Activated CD8-positive, alpha-beta memory T cell treated with anti-CD3 and anti-CD28 coated beads, Interleukin-2, amount 10 ng/mL, durations not matched to agents 7 days and 5 days (primary cell): ENCODE results near the gene BAZ2B. TPM values are rescaled to one million over a fixed set of nuclear protein-coding genes. Genes with fewer than 3 reads are reported as not detected.
A peak's percentile ranks its signal among the peaks of the same experiment; 100 is the strongest.

ENCODE experiments used
- ATAC-seq: fragments of 150-1000 bp; cut with Tn5 transposase; one replicate; pipeline ENCODE4 v1.10.0; 2021; ENCODE audit warnings: moderate library complexity
- CTCF ChIA-PET: fragments of 350-600 bp; sonication (Branson Sonifier 250); formaldehyde crosslinking; loops from one replicate; lab custom pipeline; 2021; ENCODE audit warnings: antibody characterized with exemption; lab: Charles Lee
- DNase-seq: peaks from one replicate; pipeline ENCODE4 v3.0.0-alpha.2; 2020
- H3K27ac Mint-ChIP-seq: one replicate; pipeline ENCODE4 v1.8.0; 2021; ENCODE audit warnings: mild to moderate bottlenecking, mixed read lengths
- H3K27me3 Mint-ChIP-seq: one replicate; pipeline ENCODE4 v1.8.0; 2021; ENCODE audit warnings: mixed read lengths
- H3K36me3 Mint-ChIP-seq: one replicate; pipeline ENCODE4 v1.8.0; 2021; ENCODE audit warnings: mild to moderate bottlenecking, mixed read lengths
- H3K4me1 Mint-ChIP-seq: one replicate; pipeline ENCODE4 v1.8.0; 2021; ENCODE audit warnings: mixed read lengths
- H3K4me3 Mint-ChIP-seq: one replicate; pipeline ENCODE4 v1.8.0; 2021; ENCODE audit warnings: mild to moderate bottlenecking, moderate library complexity, mixed read lengths
- H3K9me3 Mint-ChIP-seq: one replicate; pipeline ENCODE4 v1.8.0; 2022; ENCODE audit warnings: low read depth, mixed read lengths
- total RNA-seq, 2 experiments: library from RNA; stranded (reverse); gene quantifications; one replicate each; pipeline ENCODE4 v1.2.3, GENCODE V29; 2021

The BAZ2B gene
- total RNA-seq, 2 experiments from 2014 or later: 10.3 to 15.6 TPM

GRCh38 chr2:159525012-159525411 lies 91.3 kb downstream of the BAZ2B start:
- DNase-seq (no peak), ATAC-seq (no peak)
- Mint-ChIP-seq H3K9me3 (no peaks in the 10 kb centered on the region), H3K27me3 (no peaks in the 10 kb centered on the region), H3K4me1 (peaks cover 2% of the 10 kb centered on the region), H3K4me3 (no peak overlapping the region), H3K36me3 (no peaks in the 10 kb centered on the region), H3K27ac (no peak overlapping the region)
- CTCF ChIA-PET: interaction anchor here (0.8 kb wide), 1 partner anchor 19 kb away, joined by 3 read pairs; no protein-coding TSS in a partner anchor

DNA sequence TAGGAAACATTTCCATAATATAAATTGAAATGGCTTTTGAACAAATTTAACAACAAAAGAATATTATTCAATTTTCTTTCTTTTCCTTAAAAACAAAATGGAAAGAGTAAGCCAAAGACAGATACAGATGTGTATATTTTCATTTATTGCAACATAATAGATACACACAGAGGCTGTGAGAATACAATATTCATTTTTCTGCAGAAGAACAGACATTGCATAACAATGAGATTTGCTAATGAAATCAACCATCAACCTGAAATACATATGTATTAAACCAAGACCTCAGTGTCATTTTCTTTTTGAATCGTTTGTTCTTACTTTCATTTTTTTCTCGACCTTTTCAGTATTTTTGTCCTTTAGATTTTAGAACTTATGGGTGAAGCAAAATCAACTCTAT lies 95.1 kb downstream of the BAZ2B start:
- no peaks in the 10 kb centered on the region for H3K9me3 Mint-ChIP-seq
- ATAC-seq (no peak), DNase-seq (no peak)
- no peaks in the 10 kb centered on the region for H3K36me3 Mint-ChIP-seq
- H3K27ac Mint-ChIP-seq: no peak overlapping the region
- H3K27me3 Mint-ChIP-seq: no peaks in the 10 kb centered on the region
- no peak overlapping the region for H3K4me3 Mint-ChIP-seq
- peaks cover 5% of the 10 kb centered on the region for H3K4me1 Mint-ChIP-seq
- CTCF ChIA-PET: no interaction called here

DNA sequence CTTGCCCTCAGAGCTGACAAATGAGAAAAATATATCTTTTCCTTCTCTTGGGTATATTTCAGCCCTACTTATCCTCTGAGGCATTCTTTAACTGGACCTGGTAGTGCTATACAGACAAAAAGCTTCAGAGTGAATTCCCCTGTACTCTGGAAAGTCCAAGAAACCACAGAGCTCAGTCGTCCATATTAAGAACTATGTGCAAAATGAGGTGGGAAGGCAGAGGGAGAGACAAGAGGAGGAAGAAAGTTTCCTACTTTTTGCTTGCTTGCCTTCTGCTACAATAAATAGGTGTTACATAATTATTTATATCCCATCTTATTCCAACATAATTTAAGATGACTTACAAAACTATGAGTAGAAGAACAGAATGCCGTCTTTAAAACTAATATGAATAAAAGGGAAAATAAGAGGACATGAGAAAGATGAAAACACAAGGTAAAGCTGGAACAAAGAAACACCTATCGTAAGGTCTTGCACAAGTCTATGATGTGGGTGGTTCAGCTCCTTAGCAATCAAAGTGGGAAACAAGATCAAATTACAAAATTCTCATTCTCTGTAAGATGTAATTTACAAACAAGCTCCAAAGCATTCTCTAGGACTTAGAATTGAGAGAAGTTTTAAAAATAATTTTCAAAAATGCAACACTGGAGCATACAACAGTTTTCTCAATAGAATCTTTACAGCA lies 97.9 kb downstream of the BAZ2B start:
- Mint-ChIP-seq H3K36me3 (peaks cover 3% of the 10 kb centered on the region), H3K4me3 (no peak overlapping the region), H3K4me1 (peaks cover 13% of the 10 kb centered on the region), H3K9me3 (peaks cover 2% of the 10 kb centered on the region), H3K27me3 (no peaks in the 10 kb centered on the region), H3K27ac (no peak overlapping the region)
- no peak for ATAC-seq
- CTCF ChIA-PET: interaction anchor here (1.0 kb wide), 1 partner anchor 13 kb away, joined by 3 read pairs; no protein-coding TSS in a partner anchor
- no peak for DNase-seq

DNA sequence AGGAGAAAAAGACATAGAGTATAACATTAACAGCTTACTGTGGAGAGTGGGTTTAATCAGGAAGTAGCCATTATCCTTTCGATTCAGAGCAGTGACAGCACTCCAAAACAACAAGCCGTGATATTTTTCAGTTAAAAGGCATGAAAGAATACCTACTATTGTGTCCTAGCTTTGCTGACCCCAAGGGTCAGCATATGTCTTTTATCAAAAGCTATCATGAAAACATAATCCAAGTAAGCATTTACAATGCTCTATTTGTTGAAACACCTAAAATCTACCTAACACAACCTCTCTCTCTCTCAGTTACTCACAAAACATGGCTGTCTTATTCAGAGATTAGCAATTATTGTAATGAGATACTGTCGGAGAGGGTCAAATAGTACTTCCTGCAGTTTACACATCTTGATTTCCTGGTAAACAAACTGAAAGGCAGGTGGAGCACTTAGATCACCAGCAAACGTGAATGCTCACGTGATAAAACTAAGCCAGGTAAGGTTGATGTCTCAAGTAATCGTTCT lies 100.0 kb downstream of the BAZ2B start:
- Mint-ChIP-seq H3K27ac (peak overlapping the region; percentile 81), H3K4me1 (peaks cover 13% of the 10 kb centered on the region), H3K36me3 (peaks cover 5% of the 10 kb centered on the region), H3K27me3 (no peaks in the 10 kb centered on the region), H3K9me3 (peaks cover 2% of the 10 kb centered on the region), H3K4me3 (peak overlapping the region; percentile 77)
- CTCF ChIA-PET: interaction anchor here (1.6 kb wide), 1 partner anchor 196 kb away, joined by 6 read pairs; the partner anchor contains the start of gene MARCHF7
- peak; percentile 93 for ATAC-seq
- DNase-seq: no peak

GRCh38 chr2:159515441-159515840 lies 100.9 kb downstream of the BAZ2B start:
- Mint-ChIP-seq H3K36me3 (peaks cover 5% of the 10 kb centered on the region), H3K4me3 (peak overlapping the region; percentile 67), H3K27ac (peak overlapping the region; percentile 80), H3K27me3 (no peaks in the 10 kb centered on the region), H3K4me1 (peaks cover 13% of the 10 kb centered on the region), H3K9me3 (peaks cover 2% of the 10 kb centered on the region)
- no peak for DNase-seq
- CTCF ChIA-PET: interaction anchor here (1.6 kb wide), 1 partner anchor 197 kb away, joined by 6 read pairs; the partner anchor contains the start of gene MARCHF7
- no peak for ATAC-seq

DNA sequence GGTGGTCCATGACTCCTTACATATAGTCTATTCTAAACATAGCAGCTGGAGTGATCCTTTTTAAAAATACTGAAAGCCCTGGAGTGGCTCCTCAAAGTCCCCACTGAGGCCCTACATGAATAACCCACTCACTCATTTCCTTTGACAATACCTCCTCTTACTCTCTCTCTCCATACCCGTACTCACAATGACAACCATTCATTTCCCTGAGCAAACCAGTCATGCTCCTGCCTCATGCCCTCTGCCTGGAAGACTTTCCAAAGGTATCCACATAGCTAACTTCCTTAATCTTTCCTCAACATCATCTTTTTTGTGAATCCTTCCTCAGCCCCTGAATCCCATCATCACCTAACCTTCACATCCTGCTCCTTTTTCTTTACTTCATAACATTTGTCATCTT lies 102.6 kb downstream of the BAZ2B start:
- CTCF ChIA-PET: no interaction called here
- ATAC-seq: no peak
- no peaks in the 10 kb centered on the region for H3K27me3 Mint-ChIP-seq
- peaks cover 5% of the 10 kb centered on the region for H3K36me3 Mint-ChIP-seq
- DNase-seq: no peak
- no peak overlapping the region for H3K27ac Mint-ChIP-seq
- H3K9me3 Mint-ChIP-seq: peaks cover 2% of the 10 kb centered on the region
- peaks cover 13% of the 10 kb centered on the region for H3K4me1 Mint-ChIP-seq
- no peak overlapping the region for H3K4me3 Mint-ChIP-seq

GRCh38 chr2:159508140-159508539 lies 108.2 kb downstream of the BAZ2B start:
- Mint-ChIP-seq H3K36me3 (no peaks in the 10 kb centered on the region), H3K27ac (no peak overlapping the region), H3K4me1 (peaks cover 9% of the 10 kb centered on the region), H3K27me3 (no peaks in the 10 kb centered on the region), H3K9me3 (no peaks in the 10 kb centered on the region), H3K4me3 (no peak overlapping the region)
- no peak for DNase-seq
- no peak for ATAC-seq
- CTCF ChIA-PET: no interaction called here

- H3K9me3 Mint-ChIP-seq: no peaks in the 10 kb centered on the region
- no peak for ATAC-seq
- H3K36me3 Mint-ChIP-seq: peaks cover 2% of the 10 kb centered on the region
- CTCF ChIA-PET: no interaction called here
- peaks cover 9% of the 10 kb centered on the region for H3K4me1 Mint-ChIP-seq
- no peak overlapping the region for H3K27ac Mint-ChIP-seq
- no peak overlapping the region for H3K4me3 Mint-ChIP-seq
- no peak for DNase-seq
- no peaks in the 10 kb centered on the region for H3K27me3 Mint-ChIP-seq
Measured at GRCh38 chr2:159506764-159507440, 109.4 kb downstream of the BAZ2B start.

DNA sequence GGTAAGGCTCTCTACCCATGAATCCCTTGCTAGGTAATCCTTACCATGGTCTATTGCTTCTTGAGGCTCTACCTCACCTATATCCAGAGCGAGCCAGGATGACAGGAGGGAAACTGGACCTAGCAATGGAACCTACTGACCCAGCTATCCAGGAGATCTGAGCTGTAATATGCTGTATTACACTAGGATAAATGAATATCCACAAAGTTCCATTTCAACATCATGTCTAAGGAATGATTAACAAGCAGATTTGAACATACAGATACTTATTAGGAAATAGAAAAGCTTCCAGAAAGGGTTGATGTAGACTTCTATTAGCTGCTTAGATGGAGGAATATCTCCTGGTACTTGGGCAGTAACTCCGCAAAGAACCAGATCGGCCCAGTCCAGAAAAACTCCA lies 110.1 kb downstream of the BAZ2B start:
- Mint-ChIP-seq H3K27ac (no peak overlapping the region), H3K4me1 (peaks cover 9% of the 10 kb centered on the region), H3K4me3 (no peak overlapping the region), H3K36me3 (peaks cover 2% of the 10 kb centered on the region), H3K27me3 (no peaks in the 10 kb centered on the region), H3K9me3 (no peaks in the 10 kb centered on the region)
- CTCF ChIA-PET: interaction anchor here (1.0 kb wide), 1 partner anchor 12 kb away, joined by 3 read pairs; no protein-coding TSS in a partner anchor
- no peak for ATAC-seq
- DNase-seq: no peak

DNA sequence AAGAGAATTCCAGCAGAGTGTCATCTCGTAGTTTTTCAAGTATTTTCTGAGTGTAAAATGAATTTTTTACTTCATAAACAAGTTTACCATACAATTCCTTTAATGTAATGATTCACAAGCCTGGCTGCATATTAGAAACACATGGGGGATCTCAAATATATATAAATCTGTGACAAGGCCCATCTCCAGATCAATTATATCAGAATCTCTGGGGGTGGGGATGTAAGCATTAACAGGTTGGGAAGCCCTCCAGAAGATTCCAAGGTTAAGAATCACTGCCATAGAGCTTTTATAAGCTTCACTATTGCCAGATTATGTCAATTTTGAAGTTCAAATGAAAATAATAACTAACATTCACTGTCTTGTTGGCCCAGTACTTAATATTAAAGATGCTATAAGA lies 111.2 kb downstream of the BAZ2B start:
- no peak overlapping the region for H3K4me3 Mint-ChIP-seq
- CTCF ChIA-PET: interaction anchor here (0.6 to 1.0 kb wide), 2 partner anchors 13 to 279 kb away, joined by 3 read pairs; no protein-coding TSS in a partner anchor
- H3K27me3 Mint-ChIP-seq: no peaks in the 10 kb centered on the region
- peaks cover 3% of the 10 kb centered on the region for H3K36me3 Mint-ChIP-seq
- peaks cover 9% of the 10 kb centered on the region for H3K4me1 Mint-ChIP-seq
- H3K9me3 Mint-ChIP-seq: no peaks in the 10 kb centered on the region
- ATAC-seq (no peak), DNase-seq (no peak)
- H3K27ac Mint-ChIP-seq: no peak overlapping the region

GRCh38 chr2:159501743-159502142 lies 114.6 kb downstream of the BAZ2B start:
- no peaks in the 10 kb centered on the region for H3K27me3 Mint-ChIP-seq
- CTCF ChIA-PET: no interaction called here
- H3K4me3 Mint-ChIP-seq: no peak overlapping the region
- no peak for DNase-seq
- H3K27ac Mint-ChIP-seq: no peak overlapping the region
- peaks cover 16% of the 10 kb centered on the region for H3K4me1 Mint-ChIP-seq
- peaks cover 11% of the 10 kb centered on the region for H3K36me3 Mint-ChIP-seq
- no peak for ATAC-seq
- H3K9me3 Mint-ChIP-seq: peaks cover 2% of the 10 kb centered on the region

- ATAC-seq: no peak
- no peak overlapping the region for H3K27ac Mint-ChIP-seq
- H3K4me1 Mint-ChIP-seq: peaks cover 10% of the 10 kb centered on the region
- DNase-seq: no peak
- peaks cover 2% of the 10 kb centered on the region for H3K9me3 Mint-ChIP-seq
- peaks cover 13% of the 10 kb centered on the region for H3K36me3 Mint-ChIP-seq
- H3K4me3 Mint-ChIP-seq: no peak overlapping the region
- CTCF ChIA-PET: no interaction called here
- H3K27me3 Mint-ChIP-seq: no peaks in the 10 kb centered on the region
Measured at GRCh38 chr2:159497847-159498246, 118.5 kb downstream of the BAZ2B start.

DNA sequence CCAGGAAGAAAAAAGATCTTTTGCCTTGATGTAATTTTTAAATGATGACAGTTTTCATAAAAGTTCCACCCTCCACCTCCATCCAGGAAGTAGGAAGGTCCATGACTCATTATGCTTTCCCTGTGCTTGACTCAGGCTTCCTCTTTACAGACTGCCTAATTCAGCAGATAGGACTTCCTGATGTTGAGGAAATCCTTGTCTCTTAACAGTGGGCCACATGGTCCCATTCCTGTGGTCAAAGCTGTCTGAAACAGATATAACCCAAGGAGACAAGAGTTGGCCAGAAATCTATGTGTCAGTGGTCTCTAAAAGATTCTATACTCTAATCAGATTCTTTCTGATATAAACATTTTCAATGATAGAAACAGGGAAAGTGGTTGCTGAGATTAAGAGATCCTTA lies 119.1 kb downstream of the BAZ2B start:
- no peaks in the 10 kb centered on the region for H3K27me3 Mint-ChIP-seq
- no peak for ATAC-seq
- CTCF ChIA-PET: no interaction called here
- no peak for DNase-seq
- H3K4me1 Mint-ChIP-seq: peaks cover 10% of the 10 kb centered on the region
- H3K9me3 Mint-ChIP-seq: peaks cover 2% of the 10 kb centered on the region
- H3K36me3 Mint-ChIP-seq: peaks cover 13% of the 10 kb centered on the region
- H3K4me3 Mint-ChIP-seq: no peak overlapping the region
- H3K27ac Mint-ChIP-seq: no peak overlapping the region
